Mononuclear cell (primary cell): ENCODE data around the gene ZNF616. TPM values are rescaled to one million over a fixed set of nuclear protein-coding genes. Genes with fewer than 3 reads are reported as not detected.

Source experiments
- H3K27me3 ChIP-seq: 2 replicates; pipeline ENCODE4 v1.6.0; 2011; ENCODE audit warnings: low read length, control low read depth; ENCODE audit not compliant: insufficient read depth
- H3K4me1 ChIP-seq: 2 replicates; pipeline ENCODE4 v1.5.1; 2011; ENCODE audit warnings: mild to moderate bottlenecking, low read length, control low read depth; ENCODE audit not compliant: insufficient read depth
- H3K4me3 ChIP-seq: 2 replicates; pipeline ENCODE4 v1.5.1; 2011; ENCODE audit warnings: mild to moderate bottlenecking, low read length, moderate library complexity
- H3K9me3 ChIP-seq: 2 replicates; pipeline ENCODE4 v1.5.1; 2011; ENCODE audit warnings: low read depth, mild to moderate bottlenecking, control low read depth, low read length
- total RNA-seq: library from RNA; depleted of rRNA; stranded (reverse); fragments of >200 nt; gene quantifications from one replicate; pipeline ENCODE4 v1.2.3, GENCODE V29; 2012

The ZNF616 gene
- total RNA-seq, 1 donor = 1.2 TPM

DNA sequence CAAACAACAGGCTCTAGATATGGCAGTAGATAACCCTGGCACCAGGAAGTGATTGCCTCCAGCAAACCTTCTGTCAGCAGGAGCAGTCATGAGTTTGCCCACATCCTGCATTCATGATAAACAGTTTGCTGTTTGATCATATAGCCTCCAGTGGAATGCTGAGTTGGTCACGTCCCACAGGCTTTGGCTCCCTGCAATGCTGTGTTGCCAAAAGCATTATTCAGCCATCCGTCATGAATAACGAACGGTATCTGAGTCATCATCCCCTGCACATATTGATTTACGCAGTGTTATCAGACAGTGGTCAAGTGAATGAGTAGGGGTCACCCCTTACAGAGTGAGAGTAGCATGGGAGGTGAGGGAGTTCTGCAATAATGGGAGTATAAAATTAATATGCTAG, 69.2 kb downstream of the ZNF616 start:
- no peak overlapping the region for H3K4me3 ChIP-seq
- H3K4me1 ChIP-seq = no peaks in the 10 kb centered on the region
- H3K9me3 ChIP-seq = peaks cover 96% of the 10 kb centered on the region
- H3K27me3 ChIP-seq = no peaks in the 10 kb centered on the region

- Histone ChIP-seq H3K9me3 (peaks cover 96% of the 10 kb centered on the region), H3K4me1 (no peaks in the 10 kb centered on the region), H3K27me3 (no peaks in the 10 kb centered on the region), H3K4me3 (no peak overlapping the region)
Observed at GRCh38 chr19:52069653-52070052, 70.1 kb downstream of the ZNF616 start.

- peaks cover 95% of the 10 kb centered on the region for H3K9me3 ChIP-seq
- H3K27me3 ChIP-seq = no peaks in the 10 kb centered on the region
- no peak overlapping the region for H3K4me3 ChIP-seq
- no peaks in the 10 kb centered on the region for H3K4me1 ChIP-seq
Observed at GRCh38 chr19:52066258-52066863, 73.4 kb downstream of the ZNF616 start.

DNA sequence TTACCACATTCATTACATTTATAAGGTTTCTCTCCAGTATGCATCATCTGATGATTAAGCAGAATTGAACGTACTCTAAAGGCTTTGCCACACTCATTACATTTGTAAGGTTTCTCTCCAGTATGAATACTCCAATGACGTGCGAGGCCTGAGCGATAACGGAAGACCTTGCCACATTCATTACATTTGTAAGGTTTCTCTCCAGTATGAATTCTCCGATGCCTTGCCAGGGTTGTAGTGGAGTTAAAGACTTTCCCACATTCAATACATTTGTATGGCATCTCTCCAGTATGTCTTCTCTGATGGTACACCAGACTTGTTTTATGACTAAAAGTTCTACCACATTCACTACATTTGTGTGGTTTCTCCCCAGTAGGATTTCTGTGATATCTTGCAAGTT, 74.3 kb downstream of the ZNF616 start:
- Histone ChIP-seq H3K4me3 (no peak overlapping the region), H3K9me3 (peaks cover 90% of the 10 kb centered on the region), H3K4me1 (no peaks in the 10 kb centered on the region), H3K27me3 (no peaks in the 10 kb centered on the region)

Other genes starting within 250 kb of the ZNF616 start
- gene ZNF649, start 234.9 kb downstream of the ZNF616 start, total RNA-seq = 18.3 TPM
- gene ZNF613, start 212.5 kb downstream of the ZNF616 start, total RNA-seq = 0.84 TPM
- 34.5 TPM for gene ZNF350, start 153.1 kb downstream of the ZNF616 start, total RNA-seq
- 16.1 TPM for gene ZNF615, start 131.7 kb downstream of the ZNF616 start, total RNA-seq
- gene ZNF614, start 111.6 kb downstream of the ZNF616 start, total RNA-seq = 17.4 TPM
- 15.7 TPM for gene ZNF432, start 91.1 kb downstream of the ZNF616 start, total RNA-seq
- gene ZNF841, start 44.2 kb downstream of the ZNF616 start, total RNA-seq = 19.6 TPM
- gene ZNF836, start 31.7 kb upstream of the ZNF616 start, total RNA-seq = 12.3 TPM
- gene PPP2R1A, start 50.1 kb upstream of the ZNF616 start, total RNA-seq = 79.1 TPM
- 53.9 TPM for gene ZNF766, start 129.6 kb upstream of the ZNF616 start, total RNA-seq
- 5.6 TPM for gene ZNF480, start 157.2 kb upstream of the ZNF616 start, total RNA-seq
- gene ZNF610, start 196.3 kb upstream of the ZNF616 start, total RNA-seq = 0.52 TPM
- 15.6 TPM for gene ZNF880, start 230.0 kb upstream of the ZNF616 start, total RNA-seq